Measurements from ENCODE around the gene NDUFAF2.

Gene NDUFAF2

GRCh38 chr5:60993875-60994571, 49.0 kb downstream of the NDUFAF2 start:
- Histone ChIP-seq H3K36me3 (ENCODE audit: insufficient read depth, low read length) (peaks cover 13% of the 10 kb centered on the region), H2AFZ (ENCODE audit: low read depth, low read length) (no peak overlapping the region), H3K4me2 (ENCODE audit: insufficient read depth, low read length) (no peak overlapping the region), H3K9ac (ENCODE audit: low read depth, low read length) (no peak overlapping the region), H3K27me3 (ENCODE audit: insufficient read depth, low read length, poor library complexity) (no peaks in the 10 kb centered on the region), H3K4me1 (ENCODE audit: insufficient read depth, low read length) (no peaks in the 10 kb centered on the region), H3K9me3 (ENCODE audit: insufficient read depth, low read length, severe bottlenecking) (peaks cover 24% of the 10 kb centered on the region), H3K27ac (ENCODE audit: low read length) (no peak overlapping the region), H3K79me2 (ENCODE audit: insufficient read depth, low read length) (peaks cover 3% of the 10 kb centered on the region; the same call in 1 of the 2 replicates), H3K4me3 (ENCODE audit: low read depth in 1 of 2, low read length in 2 of 2) (no peak overlapping the region), H4K20me1 (ENCODE audit: insufficient read depth, low read length) (no peaks in the 10 kb centered on the region)
- no peak for DNase-seq
- TF ChIP-seq EZH2 (IDR thresholded peaks at IDR 0.05; ENCODE audit: borderline replicate concordance, low read depth, low read length, severe bottlenecking), result no peak
- TF ChIP-seq CTCF (IDR thresholded peaks at IDR 0.05; ENCODE audit: borderline replicate concordance, extremely low read depth, low read length, poor library complexity, severe bottlenecking), result no peak
- no peak for ATAC-seq (ENCODE audit: insufficient read depth, low read depth)

- Histone ChIP-seq H3K36me3 (ENCODE audit: insufficient read depth, low read length) (peaks cover 13% of the 10 kb centered on the region), H3K4me2 (ENCODE audit: insufficient read depth, low read length) (no peak overlapping the region), H3K9ac (ENCODE audit: low read depth, low read length) (no peak overlapping the region), H3K4me3 (ENCODE audit: low read depth in 1 of 2, low read length in 2 of 2) (no peak overlapping the region), H3K4me1 (ENCODE audit: insufficient read depth, low read length) (no peaks in the 10 kb centered on the region), H4K20me1 (ENCODE audit: insufficient read depth, low read length) (no peaks in the 10 kb centered on the region), H3K79me2 (ENCODE audit: insufficient read depth, low read length) (peaks cover 3% of the 10 kb centered on the region; the same call in 1 of the 2 replicates), H2AFZ (ENCODE audit: low read depth, low read length) (no peak overlapping the region), H3K27me3 (ENCODE audit: insufficient read depth, low read length, poor library complexity) (no peaks in the 10 kb centered on the region), H3K9me3 (ENCODE audit: insufficient read depth, low read length, severe bottlenecking) (peaks cover 20% of the 10 kb centered on the region), H3K27ac (ENCODE audit: low read length) (no peak overlapping the region)
- ATAC-seq (ENCODE audit: insufficient read depth, low read depth), result no peak
- no peak for DNase-seq
- no peak for TF ChIP-seq EZH2 (IDR thresholded peaks at IDR 0.05; ENCODE audit: borderline replicate concordance, low read depth, low read length, severe bottlenecking)
- TF ChIP-seq CTCF (IDR thresholded peaks at IDR 0.05; ENCODE audit: borderline replicate concordance, extremely low read depth, low read length, poor library complexity, severe bottlenecking), result no peak
Measured at GRCh38 chr5:60996368-60996767, 51.4 kb downstream of the NDUFAF2 start.

- Histone ChIP-seq H3K9me3 (ENCODE audit: insufficient read depth, low read length, severe bottlenecking) (peaks cover 18% of the 10 kb centered on the region), H2AFZ (ENCODE audit: low read depth, low read length) (no peak overlapping the region), H3K79me2 (ENCODE audit: insufficient read depth, low read length) (peaks cover 2% of the 10 kb centered on the region; the same call in 1 of the 2 replicates), H4K20me1 (ENCODE audit: insufficient read depth, low read length) (no peaks in the 10 kb centered on the region), H3K27ac (ENCODE audit: low read length) (no peak overlapping the region), H3K4me1 (ENCODE audit: insufficient read depth, low read length) (no peaks in the 10 kb centered on the region), H3K27me3 (ENCODE audit: insufficient read depth, low read length, poor library complexity) (no peaks in the 10 kb centered on the region), H3K4me3 (ENCODE audit: low read depth in 1 of 2, low read length in 2 of 2) (no peak overlapping the region), H3K9ac (ENCODE audit: low read depth, low read length) (no peak overlapping the region), H3K4me2 (ENCODE audit: insufficient read depth, low read length) (no peak overlapping the region), H3K36me3 (ENCODE audit: insufficient read depth, low read length) (peaks cover 13% of the 10 kb centered on the region)
- TF ChIP-seq EZH2 (IDR thresholded peaks at IDR 0.05; ENCODE audit: borderline replicate concordance, low read depth, low read length, severe bottlenecking), result no peak
- DNase-seq (no peak), ATAC-seq (ENCODE audit: insufficient read depth, low read depth) (no peak)
Measured at GRCh38 chr5:60997721-60998120, 52.7 kb downstream of the NDUFAF2 start.

GRCh38 chr5:61000887-61001286, 55.9 kb downstream of the NDUFAF2 start:
- Histone ChIP-seq H3K4me2 (ENCODE audit: insufficient read depth, low read length) (no peak overlapping the region), H2AFZ (ENCODE audit: low read depth, low read length) (no peak overlapping the region), H3K4me3 (ENCODE audit: low read depth in 1 of 2, low read length in 2 of 2) (no peak overlapping the region), H3K36me3 (ENCODE audit: insufficient read depth, low read length) (no peaks in the 10 kb centered on the region), H3K9ac (ENCODE audit: low read depth, low read length) (no peak overlapping the region), H3K27ac (ENCODE audit: low read length) (no peak overlapping the region), H4K20me1 (ENCODE audit: insufficient read depth, low read length) (no peaks in the 10 kb centered on the region), H3K27me3 (ENCODE audit: insufficient read depth, low read length, poor library complexity) (no peaks in the 10 kb centered on the region), H3K9me3 (ENCODE audit: insufficient read depth, low read length, severe bottlenecking) (no peaks in the 10 kb centered on the region), H3K4me1 (ENCODE audit: insufficient read depth, low read length) (no peaks in the 10 kb centered on the region), H3K79me2 (ENCODE audit: insufficient read depth, low read length) (no peaks in the 10 kb centered on the region)
- DNase-seq, result no peak
- ATAC-seq (ENCODE audit: insufficient read depth, low read depth), result no peak
- no peak for TF ChIP-seq EZH2 (IDR thresholded peaks at IDR 0.05; ENCODE audit: borderline replicate concordance, low read depth, low read length, severe bottlenecking)
- no peak for TF ChIP-seq CTCF (IDR thresholded peaks at IDR 0.05; ENCODE audit: borderline replicate concordance, extremely low read depth, low read length, poor library complexity, severe bottlenecking)
